Heart right ventricle (tissue), 16 donors: ENCODE data around the gene ADAMTS14. TPM values are rescaled to one million over a fixed set of nuclear protein-coding genes. Genes with fewer than 3 reads are reported as not detected.

ENCODE experiments used
- ATAC-seq, 8 donors: fragments of 200-7000 bp; cut with Tn5 transposase; one replicate each; pipeline ENCODE4 v1.9.1; 2020; ENCODE audit warnings: mild to moderate bottlenecking in 8 of 8, moderate library complexity in 8 of 8, moderate number of reproducible peaks in 1 of 8
- DNase-seq, 2 donors: peaks; one replicate each; pipeline ENCODE4 v3.0.0-alpha.2; 2020
- H3K27ac ChIP-seq, 10 donors: fragments of 200-600 bp; sonication (generic) in 2 of 10; one replicate each; pipeline versions ENCODE4 v1.5.0 to v1.8.0; 2020 to 2022; ENCODE audit warnings: mild to moderate bottlenecking in 3 of 10
- H3K27me3 ChIP-seq, 7 donors: fragments of 200-600 bp; one replicate each; pipeline ENCODE4 v1.8.0; 2021 to 2022; ENCODE audit warnings: mild to moderate bottlenecking in 2 of 7
- H3K36me3 ChIP-seq, 9 donors: fragments of 200-600 bp; sonication (generic) in 1 of 9; one replicate each; pipeline versions ENCODE4 v1.5.0 to v1.8.0; 2020 to 2022; ENCODE audit warnings: mild to moderate bottlenecking in 2 of 9
- H3K4me1 ChIP-seq, 9 donors: fragments of 200-600 bp; sonication (generic) in 1 of 9; one replicate each; pipeline versions ENCODE4 v1.5.0 to v1.8.0; 2020 to 2022; ENCODE audit warnings: mild to moderate bottlenecking in 4 of 9
- H3K4me3 ChIP-seq, 10 donors: fragments of 200-600 bp; sonication (generic) in 2 of 10; one replicate each; pipeline versions ENCODE4 v1.5.0 to v1.8.0; 2020 to 2022; ENCODE audit warnings: mild to moderate bottlenecking in 7 of 10, moderate library complexity in 2 of 10
- H3K9me3 ChIP-seq, 11 donors: fragments of 200-600 bp in 10 of 11; sonication (generic) in 2 of 11; one replicate each; pipeline versions ENCODE4 v1.5.0 to v1.8.0; 2013 to 2022; ENCODE audit warnings: mild to moderate bottlenecking in 2 of 11, control low read depth in 1 of 11, moderate library complexity in 1 of 11
- CTCF ChIP-seq, 9 donors: fragments of 200-600 bp; sonication (generic) in 2 of 9; IDR thresholded peaks; one replicate each; pipeline versions ENCODE4 v1.5.0 to v1.8.0; 2021 to 2022; ENCODE audit warnings: antibody characterized with exemption in 9 of 9, mild to moderate bottlenecking in 5 of 9, moderate library complexity in 1 of 9
- WGBS, 2 donors: extraction: QIAGEN DNeasy Blood & Tissue Kit; methylation state at CpG; one replicate each; pipeline ENCODE4 v1.1.7; 2013; ENCODE audit warnings: inconsistent platforms in 1 of 2; 5-methylcytosine and 5-hydroxymethylcytosine counted together
- intact Hi-C, 10 donors: fragments of 100-400 bp; cut with DNase I; formaldehyde crosslinking; loops; one replicate each; pipeline versions ENCODE4 v1.11.1 to v1.14.2; 2022
- polyA plus RNA-seq, 2 donors: library from polyadenylated mRNA; stranded (reverse); fragments of 200-250 nt; gene quantifications; one replicate each; pipeline ENCODE4 v1.2.3, GENCODE V29; 2013
- total RNA-seq, 10 donors: library from RNA; stranded (reverse); fragmentation: NEBNext Ultra II Directional in 3 of 10; extraction: Animal tissue kit (Norgen Biotek cat#: 25700) in 3 of 10; gene quantifications; one replicate each; pipeline versions ENCODE4 v1.2.1 to v1.2.4, GENCODE V29; 2021 to 2023
- donor health status: Arrhythmogenic right ventricular cardiomyopathy.
- donor health status: ischemic (EF 13 %, LVEDD 7.1; RV severe dilation, severe dysfunction).
- donor health status: healthy with polysubstance abuse.
- donor health status: DM: no; HTN: yes; CAD: no.
- donor health status: DM: no; HTN: no; CAD: no.
- donor health status: ischemic (EF 25% LVEDD 6.9; RV normal size, moderate dysfunction).
- donor health status: ischemic (EF 25% LVEDD 5.7; RV mildly dilated, moderate dysfunction).
- donor health status: healthy.
- donor health status: DM: yes; HTN: yes; CAD: no.
- donor health status: Ischemic cardiomyopathy.
- donor health status: ischemic (EF 35%, LVEDD 5.7; RV mildly dilated, moderate dysfunction).
- donor health status: nonischemic (EF 11% LVEDD 7.7; RV severe dilation, severe dysfunction).
- donor health status: DM: yes; HTN: yes; CAD: no.
- donor health status: PGD.
- donor health status: ischemic (EF 29% LVEDD 5.4; RV normal size, mild dysfunction).
- donor health status: nonischemic (EF 23%, LVEDD 6.1; RV moderate dilation, normal function).

The ADAMTS14 gene
- total and polyA plus RNA-seq, 12 donors, result 0.08 to 1.4 (median 0.57) TPM

GRCh38 chr10:70655316-70655715, 17.0 kb upstream of the ADAMTS14 start:
- no peak for TF ChIP-seq CTCF (IDR thresholded peaks at IDR 0.05)
- Histone ChIP-seq H3K9me3 (peaks cover 0 to 25% (median 4%) of the 10 kb centered on the region in 11 donors), H3K27me3 (no peaks in the 10 kb centered on the region), H3K4me1 (peaks cover 4 to 28% (median 17%) of the 10 kb centered on the region in 9 donors), H3K27ac (peak overlapping the region in 1 of 10 donors; percentile 75), H3K4me3 (no peak overlapping the region), H3K36me3 (no peaks in the 10 kb centered on the region)
- DNase-seq (no peak), ATAC-seq (no peak)
- WGBS, 2 donors, result 97% methylated on average over 12 of the region's 12 CpGs
- intact Hi-C loops, result no loop called here

- peaks cover 0 to 20% (median 4%) of the 10 kb centered on the region in 11 donors for H3K9me3 ChIP-seq
- no peaks in the 10 kb centered on the region for H3K36me3 ChIP-seq
- intact Hi-C loops, result no loop called here
- 48 to 59% methylated on average over 3 of the region's 3 CpGs for WGBS, 2 donors
- H3K4me3 ChIP-seq, result no peak overlapping the region
- peak overlapping the region in 1 of 10 donors; percentile 75 for H3K27ac ChIP-seq
- ATAC-seq (peak in 7 of 8 donors; percentile 36 to 80 (median 58)), DNase-seq (no peak)
- H3K4me1 ChIP-seq, result peaks cover 4 to 28% (median 17%) of the 10 kb centered on the region in 9 donors
- H3K27me3 ChIP-seq, result no peaks in the 10 kb centered on the region
- no peak for TF ChIP-seq CTCF (IDR thresholded peaks at IDR 0.05)
These were observed 15.8 kb upstream of the ADAMTS14 start for GRCh38 chr10:70656489-70656888.

DNA sequence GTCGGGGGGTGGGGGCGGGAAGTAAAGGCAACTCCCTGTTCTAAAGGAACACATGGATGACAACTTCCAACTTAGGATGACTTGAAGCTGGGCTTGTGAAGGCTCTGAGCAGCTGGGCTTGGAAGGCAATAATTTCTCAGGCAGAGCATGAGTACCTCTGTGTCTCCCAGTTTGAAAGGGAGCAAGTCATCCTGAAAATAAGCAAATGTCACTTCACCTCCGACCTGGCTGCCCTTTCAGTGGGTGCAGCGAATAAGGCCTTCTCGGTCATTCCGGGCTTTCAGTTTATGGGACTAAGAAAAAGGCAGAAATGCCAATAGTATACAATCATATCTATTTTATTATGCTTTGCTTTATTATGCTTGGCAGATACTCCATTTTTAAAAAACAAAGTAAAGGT, 15.3 kb upstream of the ADAMTS14 start:
- intact Hi-C loops, result no loop called here

DNA sequence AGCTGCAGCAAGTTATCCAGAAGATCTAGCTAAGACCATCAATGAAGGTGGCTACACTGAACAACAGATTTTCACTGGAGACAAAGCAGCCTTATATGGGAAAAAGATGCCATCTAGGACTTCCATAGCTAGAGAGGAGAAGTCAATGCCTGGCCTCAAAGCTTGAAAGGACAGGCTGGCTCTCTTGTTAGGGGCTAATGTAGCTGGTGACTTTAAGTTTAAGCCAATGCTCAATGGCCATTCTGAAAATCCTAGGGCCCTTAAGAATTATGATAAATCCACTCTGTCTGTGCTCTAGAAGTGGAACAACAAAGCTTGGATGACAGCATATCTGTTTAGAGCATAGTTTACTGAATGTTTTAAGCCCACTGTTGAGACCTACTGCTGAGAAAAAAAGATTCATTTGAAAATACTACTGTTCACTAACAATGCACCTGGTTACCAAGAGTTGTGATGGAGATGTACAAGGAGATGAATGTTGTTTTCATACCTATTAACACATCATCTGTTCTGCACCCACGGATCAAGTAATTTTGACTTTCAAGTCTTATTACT, 13.6 kb upstream of the ADAMTS14 start:
- intact Hi-C loops, result no loop called here
- ATAC-seq (no peak), DNase-seq (no peak)
- H3K9me3 ChIP-seq, result peaks cover 0 to 16% (median 4%) of the 10 kb centered on the region in 11 donors
- H3K27me3 ChIP-seq, result no peaks in the 10 kb centered on the region
- no peak for TF ChIP-seq CTCF (IDR thresholded peaks at IDR 0.05)
- peaks cover 0 to 28% (median 3%) of the 10 kb centered on the region in 9 donors for H3K4me1 ChIP-seq
- 89 to 91% methylated on average over 1 of the region's 1 CpG for WGBS, 2 donors
- H3K4me3 ChIP-seq, result no peak overlapping the region
- H3K27ac ChIP-seq, result no peak overlapping the region
- H3K36me3 ChIP-seq, result no peaks in the 10 kb centered on the region

More for the DNA sequence above, 15.3 kb upstream of the ADAMTS14 start:
- Histone ChIP-seq H3K27me3 (no peaks in the 10 kb centered on the region), H3K27ac (peak overlapping the region in 2 of 10 donors; percentile 22 to 66), H3K4me1 (peaks cover 4 to 32% (median 17%) of the 10 kb centered on the region in 9 donors), H3K36me3 (no peaks in the 10 kb centered on the region), H3K9me3 (peaks cover 0 to 16% (median 4%) of the 10 kb centered on the region in 11 donors), H3K4me3 (no peak overlapping the region)
- 95 to 98% methylated on average over 6 of the region's 6 CpGs for WGBS, 2 donors
- TF ChIP-seq CTCF (IDR thresholded peaks at IDR 0.05), result no peak
- ATAC-seq (no peak), DNase-seq (no peak)
